ENCODE results near the gene ARHGEF4.
"Not testable (repeated sequence)": the region's sequence is repeated elsewhere in the genome, so short reads cannot be mapped to it uniquely, and the experiment has no call there.

Gene ARHGEF4

GRCh38 chr2:130977461-130978050, 140.8 kb downstream of the ARHGEF4 start:
- no peak for DNase-seq (ENCODE audit: low read depth)

GRCh38 chr2:130981667-130982066, 145.0 kb downstream of the ARHGEF4 start:
- no peak for DNase-seq (ENCODE audit: low read depth)

DNA sequence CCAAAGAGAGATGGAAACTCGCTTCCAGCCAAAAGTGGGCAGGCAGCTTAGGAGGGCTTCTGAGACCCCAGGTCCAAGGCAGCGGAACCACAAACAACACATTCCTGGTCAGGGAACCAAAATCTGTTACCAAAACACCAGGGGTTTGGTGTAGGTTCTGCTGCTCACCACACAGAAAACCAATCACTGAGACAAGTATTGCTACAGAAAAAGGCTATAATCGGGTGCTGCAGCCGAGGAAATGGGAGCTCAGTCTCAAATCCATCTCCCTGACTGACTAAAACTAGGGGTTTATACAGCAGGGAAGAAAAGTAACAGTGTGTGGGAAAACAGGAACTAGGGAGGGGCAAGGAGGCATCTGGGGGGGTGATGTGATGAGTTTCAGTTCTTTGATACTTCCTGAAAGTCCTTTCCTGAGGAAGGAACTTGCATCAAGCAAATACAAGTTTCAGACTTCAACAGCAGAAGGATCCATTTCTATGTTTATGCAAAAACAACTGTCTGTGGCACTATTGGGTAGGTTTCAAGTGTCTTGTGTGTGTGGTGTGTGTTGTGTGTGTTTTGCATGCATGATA, 148.6 kb downstream of the ARHGEF4 start:
- DNase-seq (ENCODE audit: low read depth) = no peak

DNA sequence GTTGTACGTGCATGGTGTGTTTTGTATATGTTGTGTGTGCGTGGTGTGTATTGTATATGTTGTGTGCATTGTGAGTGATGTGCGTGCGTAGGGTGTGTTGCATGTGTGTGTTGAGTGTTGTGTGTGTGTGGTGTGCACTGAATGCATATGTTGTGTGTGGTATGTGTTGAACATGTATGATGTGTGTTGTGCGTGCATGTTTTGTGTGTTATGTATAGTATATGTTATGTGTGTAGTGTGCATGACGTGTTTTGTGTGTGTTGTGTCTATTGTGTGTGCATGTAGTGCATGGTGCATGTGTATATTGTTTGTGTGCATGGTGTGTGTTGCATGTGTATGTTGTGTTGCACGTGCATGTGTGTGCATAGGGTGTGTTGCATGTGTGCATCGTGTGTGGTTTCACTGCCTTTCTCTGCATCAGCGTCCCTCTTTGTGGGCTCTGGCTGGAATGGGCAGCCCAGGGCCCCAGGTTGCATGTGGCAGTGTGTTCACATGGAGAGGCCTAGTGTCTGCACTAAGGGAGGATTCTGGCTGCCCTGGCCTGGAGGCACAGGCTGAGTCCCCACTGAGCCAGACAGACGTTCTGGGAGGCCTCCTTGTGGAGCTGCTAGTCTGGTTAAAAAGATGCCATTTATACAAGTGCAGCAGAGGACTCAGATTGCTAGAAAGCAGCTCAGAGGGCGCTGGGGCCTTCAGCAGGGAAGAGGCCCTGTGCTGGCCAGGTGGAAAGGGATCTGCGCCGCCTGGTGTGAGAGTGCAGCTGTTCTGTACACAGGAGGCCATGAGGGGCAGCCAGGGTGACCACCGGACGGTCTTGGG, 149.3 kb downstream of the ARHGEF4 start:
- DNase-seq (ENCODE audit: low read depth) = no peak

- no peak for DNase-seq (ENCODE audit: low read depth)
Observed at GRCh38 chr2:130986890-130987493, 150.3 kb downstream of the ARHGEF4 start.

GRCh38 chr2:130987519-130988425, 151.1 kb downstream of the ARHGEF4 start:
- no peak for DNase-seq (ENCODE audit: low read depth)

DNA sequence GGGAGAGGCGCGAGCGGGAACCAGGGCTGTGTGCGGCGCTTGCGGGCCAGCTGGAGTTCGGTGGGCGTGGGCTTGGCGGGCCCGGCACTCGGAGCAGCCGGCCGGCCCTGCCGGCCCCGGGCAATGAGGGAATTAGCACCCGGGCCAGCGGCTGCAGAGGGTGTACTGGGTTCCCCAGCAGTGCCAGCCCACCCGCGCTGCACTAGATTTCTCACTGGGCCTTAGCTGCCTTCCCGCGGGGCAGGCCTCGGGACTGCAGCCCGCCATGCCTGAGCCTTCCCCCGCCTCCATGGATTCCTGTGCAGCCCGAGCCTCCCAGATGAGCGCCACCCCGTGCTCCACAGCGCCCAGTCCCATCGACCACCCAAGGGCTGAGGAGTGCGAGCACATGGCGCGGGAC, 154.7 kb downstream of the ARHGEF4 start:
- not testable (repeated sequence) for DNase-seq (ENCODE audit: low read depth)

- DNase-seq (ENCODE audit: low read depth) = not testable (repeated sequence)
Observed at GRCh38 chr2:130992003-130992402, 155.3 kb downstream of the ARHGEF4 start.

DNA sequence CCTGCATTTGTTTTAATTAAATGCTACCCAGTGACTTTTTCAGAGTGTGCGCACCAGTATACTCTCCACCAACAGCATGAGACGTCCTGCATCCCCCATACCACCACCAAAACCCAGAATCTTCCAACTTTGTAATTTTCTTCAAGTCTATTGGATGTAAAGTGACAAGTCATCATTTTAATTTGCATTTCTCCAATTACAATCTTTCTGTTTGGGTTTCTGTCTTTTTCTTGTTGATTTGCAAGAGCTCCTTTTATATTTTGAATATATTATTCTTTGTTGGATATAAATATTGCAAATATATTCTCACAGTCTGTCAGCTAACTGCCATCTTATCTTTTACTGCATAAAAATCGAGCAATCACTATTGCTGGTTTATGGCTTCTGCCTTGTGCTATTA, 160.0 kb downstream of the ARHGEF4 start:
- DNase-seq (ENCODE audit: low read depth) = no peak

DNA sequence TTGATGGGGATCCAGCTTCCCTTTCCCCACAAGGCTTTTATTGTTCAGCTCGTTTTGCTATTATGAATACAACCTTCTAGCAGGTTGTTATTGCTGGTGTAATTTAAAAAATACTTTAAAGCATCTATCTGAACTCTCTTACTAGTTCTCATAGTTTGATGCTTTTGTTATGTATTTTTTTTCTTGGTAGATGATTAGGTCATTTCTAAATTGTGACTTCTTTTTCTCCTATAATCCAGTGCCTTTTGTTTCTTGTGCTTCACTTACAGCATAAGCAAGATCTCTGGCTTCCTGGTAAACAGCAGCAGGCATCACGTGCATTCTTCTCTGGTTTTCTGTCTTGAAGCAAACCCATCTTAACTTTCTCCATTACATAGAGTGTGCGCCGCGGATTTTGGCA, 160.5 kb downstream of the ARHGEF4 start:
- DNase-seq (ENCODE audit: low read depth) = no peak

GRCh38 chr2:130998561-130998960, 161.8 kb downstream of the ARHGEF4 start:
- DNase-seq (ENCODE audit: low read depth) = no peak

DNA sequence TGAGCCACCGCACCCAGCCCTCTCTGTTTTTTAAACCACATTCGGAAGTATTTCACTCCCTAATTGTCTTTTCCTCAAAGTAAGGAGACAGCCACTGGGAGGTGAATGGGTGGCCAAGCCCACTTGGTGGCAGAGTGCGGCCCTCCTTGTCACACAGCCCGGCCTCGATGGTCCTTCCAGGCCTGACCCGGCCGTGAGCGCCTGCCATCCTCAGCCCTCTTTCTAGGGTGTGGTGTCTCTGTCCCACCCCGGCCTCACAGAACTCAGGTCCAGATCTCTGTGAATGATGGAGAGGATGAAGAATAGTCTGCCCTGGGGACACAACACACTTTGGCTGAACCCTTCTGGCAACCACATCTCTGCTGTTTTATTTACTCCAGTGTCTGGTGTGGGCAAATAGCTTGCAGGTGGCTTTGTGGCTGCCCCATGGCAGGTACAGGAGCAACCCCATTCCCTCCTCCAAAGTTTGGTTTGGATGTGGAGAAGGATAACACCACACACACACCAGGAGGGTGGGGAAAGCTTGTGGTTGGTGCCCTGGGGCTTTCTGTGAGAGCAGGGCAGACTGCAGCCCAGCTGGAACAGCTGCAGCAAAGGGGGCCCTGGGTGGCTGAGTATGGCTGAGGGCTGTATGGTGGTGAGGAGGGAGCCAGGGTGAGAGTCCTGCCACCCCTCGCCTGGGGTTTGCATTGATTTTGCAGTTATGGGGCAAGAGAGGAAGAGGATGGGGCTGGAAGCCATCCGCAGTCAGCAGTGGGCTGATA, 167.9 kb downstream of the ARHGEF4 start:
- no peak for DNase-seq (ENCODE audit: low read depth)

GRCh38 chr2:131005216-131005935, 168.7 kb downstream of the ARHGEF4 start:
- no peak for DNase-seq (ENCODE audit: low read depth)

GRCh38 chr2:131006561-131006960, 169.8 kb downstream of the ARHGEF4 start:
- DNase-seq (ENCODE audit: low read depth) = no peak

GRCh38 chr2:131008967-131009366, 172.3 kb downstream of the ARHGEF4 start:
- no peak for DNase-seq (ENCODE audit: low read depth)

DNA sequence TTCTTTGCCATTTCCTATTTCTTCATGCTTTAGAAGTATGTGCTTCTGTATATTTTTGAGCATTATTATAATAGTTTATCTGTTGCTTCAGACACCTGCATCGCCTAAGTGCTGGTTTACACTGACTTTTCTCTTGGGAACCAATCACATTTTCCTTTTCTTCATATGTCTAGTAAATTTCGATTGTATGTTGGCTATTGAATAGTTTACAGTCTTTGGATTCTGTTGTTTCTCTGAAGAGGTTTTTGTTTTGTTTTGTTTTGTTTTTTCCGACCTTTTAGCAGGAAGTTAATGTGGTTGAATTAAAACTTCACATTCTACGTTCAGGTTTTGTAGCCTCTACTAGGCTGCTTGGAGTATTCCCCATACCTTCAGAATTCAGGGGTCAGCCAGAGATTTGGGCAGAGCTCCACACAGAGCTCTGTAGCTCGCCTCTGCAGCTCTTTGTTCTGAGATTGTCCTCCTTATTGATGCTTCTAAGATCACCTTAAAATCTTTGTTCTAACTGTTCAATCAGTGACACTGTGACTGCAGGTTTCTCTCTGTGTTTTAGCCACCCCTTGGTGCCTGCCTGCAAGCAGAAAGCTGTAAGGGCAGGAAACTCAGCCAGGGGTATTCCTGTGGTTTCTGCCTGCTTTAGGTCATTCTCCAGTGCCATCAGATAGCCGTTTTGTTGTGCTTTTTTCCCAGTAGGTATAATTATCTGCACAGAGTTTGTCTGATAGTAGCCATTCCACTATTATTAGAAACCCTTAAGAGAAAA, 173.2 kb downstream of the ARHGEF4 start:
- DNase-seq (ENCODE audit: low read depth) = no peak

DNA sequence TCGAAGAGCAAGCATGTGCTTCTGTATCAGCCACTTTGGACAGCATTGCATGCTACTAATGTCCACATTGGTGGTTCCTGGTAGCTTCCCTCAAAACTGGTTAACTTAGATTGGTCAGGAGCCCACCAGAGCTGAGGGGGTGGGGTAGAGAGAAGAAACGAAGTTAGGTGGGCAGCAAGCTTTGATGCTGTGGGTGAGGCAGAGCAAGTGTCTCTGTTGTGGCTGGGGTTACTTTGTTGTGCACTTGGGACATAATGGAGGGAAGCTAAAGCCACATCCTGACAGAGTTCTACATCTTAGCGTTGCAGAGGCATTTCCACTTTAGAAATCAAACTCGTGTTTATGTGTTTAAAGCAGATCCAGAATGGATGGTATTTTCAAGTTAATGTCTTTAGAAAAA, 173.9 kb downstream of the ARHGEF4 start:
- DNase-seq (ENCODE audit: low read depth) = no peak

DNA sequence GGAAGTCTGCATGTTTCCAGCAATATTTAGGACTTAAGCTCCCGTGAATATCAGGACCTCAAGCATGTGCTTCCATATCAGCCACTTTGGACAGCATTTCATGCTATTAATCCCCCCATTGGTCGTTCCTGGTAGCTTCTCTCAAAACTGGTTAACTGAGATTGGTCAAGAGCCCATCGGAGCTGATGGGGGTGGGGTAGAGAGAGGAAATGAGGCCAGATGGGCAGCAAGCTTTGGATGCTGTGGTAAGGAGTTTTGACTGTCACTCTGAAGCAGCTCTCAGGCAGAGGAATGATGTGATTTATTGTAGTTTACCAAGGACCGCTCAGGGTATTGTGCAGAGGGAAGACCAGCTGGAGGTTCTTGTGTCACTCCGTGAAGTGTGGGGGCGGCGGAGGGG, 174.8 kb downstream of the ARHGEF4 start:
- no peak for DNase-seq (ENCODE audit: low read depth)

- no peak for DNase-seq (ENCODE audit: low read depth)
Observed at GRCh38 chr2:131014141-131014540, 177.4 kb downstream of the ARHGEF4 start.

GRCh38 chr2:131015764-131016163, 179.1 kb downstream of the ARHGEF4 start:
- no peak for DNase-seq (ENCODE audit: low read depth)

Data from HS-27A (cell line).